Right kidney (tissue), 9 donors: ENCODE data around the gene CPNE9.
A peak's percentile ranks its signal among the peaks of the same experiment; 100 is the strongest.

Experiments used
- DNase-seq: peaks from one replicate; pipeline ENCODE4 v3.0.0-alpha.2; 2016
- long read RNA-seq, 8 donors: transcript quantifications; one replicate each; lab custom pipeline, GENCODE V29; 2026

CPNE9 gene
- long read RNA-seq, donor 1: 0 reads
- long read RNA-seq, donor 2: 0 reads
- long read RNA-seq, donor 3: 0 reads
- long read RNA-seq, donor 4: 0 reads
- long read RNA-seq, donor 5: 0 reads
- long read RNA-seq, donor 6: 0 reads
- long read RNA-seq, donor 7: 0 reads
- long read RNA-seq, donor 8: 0 reads

GRCh38 chr3:9703736-9704346 lies at the start of gene CPNE9:
CPNE9 (plus strand) TSS chr3:9703833; CDS start chr3:9703997, 164 bp downstream.
- peak; percentile 10 for DNase-seq

DNA sequence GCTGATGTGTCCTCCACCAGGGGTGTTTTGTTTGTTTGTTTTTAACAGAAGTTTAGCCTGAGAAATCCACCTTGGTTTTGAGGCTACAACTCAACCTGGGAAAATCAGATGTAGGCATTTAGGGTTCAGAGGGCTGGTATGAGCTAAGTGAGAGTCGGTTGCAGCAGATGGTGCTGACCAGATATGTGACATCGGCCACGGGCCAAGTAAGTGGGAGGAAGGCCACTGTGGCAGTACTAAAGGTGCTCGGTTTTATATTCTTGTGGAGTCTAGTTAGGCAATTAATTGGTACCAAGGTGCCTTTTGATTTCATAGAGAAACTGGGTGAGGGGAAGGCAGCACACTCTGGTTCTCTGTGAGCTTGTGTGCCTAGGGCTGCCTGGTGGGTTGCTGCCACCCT lies 43.8 kb upstream of the CPNE9 start:
- DNase-seq: no peak

- DNase-seq: no peak
Observed at GRCh38 chr3:9660972-9661371, 42.7 kb upstream of the CPNE9 start.

DNA sequence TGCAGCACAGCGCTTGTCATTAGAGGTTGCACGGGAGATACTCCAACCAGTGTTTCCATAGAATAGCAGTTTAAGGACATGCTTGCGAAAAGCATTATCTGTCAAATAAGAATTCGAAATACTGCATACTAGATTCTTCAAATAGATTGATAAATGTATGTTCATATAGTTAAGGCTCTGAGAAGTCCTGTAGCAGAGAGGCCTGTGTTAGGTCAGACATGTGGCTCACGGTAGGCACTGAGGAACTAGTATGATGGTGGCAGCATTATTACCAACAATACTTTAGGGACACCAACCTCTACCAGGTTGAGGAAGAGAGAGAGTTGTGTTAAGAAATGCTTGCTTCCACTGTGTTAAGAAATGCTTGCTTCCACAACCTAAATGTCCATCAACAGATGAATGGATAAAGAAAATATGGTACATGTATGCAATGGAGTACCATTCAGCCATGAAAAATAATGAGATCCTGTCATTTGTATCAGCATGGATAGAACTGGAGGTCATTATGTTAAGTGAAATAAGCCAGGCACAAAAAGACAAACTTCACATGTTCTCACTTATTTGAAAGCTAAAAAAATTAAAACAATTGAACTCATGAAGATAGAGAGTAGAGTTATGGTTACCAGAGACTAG lies 39.4 kb upstream of the CPNE9 start:
- no peak for DNase-seq

DNA sequence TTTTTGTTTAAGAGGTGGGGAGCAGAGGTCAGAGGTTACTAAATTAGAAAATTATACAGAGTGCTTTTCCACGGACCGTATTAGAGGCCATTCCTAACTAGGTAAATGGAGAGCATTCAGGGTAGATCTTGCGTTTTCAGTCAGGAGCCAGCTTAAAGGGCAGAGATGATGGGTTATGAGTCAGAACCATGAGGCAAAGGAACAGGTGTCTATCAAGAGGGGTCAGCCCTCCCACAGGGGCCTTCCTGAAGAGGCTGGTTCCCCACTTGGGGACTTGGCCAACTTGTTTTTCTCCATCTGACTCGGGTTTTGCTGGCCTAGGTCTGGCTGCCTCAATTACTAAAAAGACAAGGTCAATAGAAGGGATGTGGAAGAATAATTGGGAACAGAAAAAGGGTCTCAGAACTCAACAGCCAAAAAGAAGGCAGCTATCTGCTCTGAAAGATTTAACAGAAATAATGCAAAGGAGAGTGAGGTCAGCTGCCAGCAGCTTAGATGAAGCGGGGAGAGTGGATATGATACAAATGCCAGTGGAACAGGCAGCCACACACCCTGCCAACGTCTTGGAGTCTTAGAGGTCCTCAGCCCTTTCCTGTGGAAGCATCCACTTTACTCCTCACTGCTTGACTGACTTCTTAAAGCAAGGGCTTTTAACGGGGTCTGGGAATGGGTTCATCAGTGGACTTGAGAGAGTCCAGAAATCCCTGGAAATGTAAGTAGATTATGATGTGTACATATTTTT lies 36.8 kb upstream of the CPNE9 start:
- DNase-seq: no peak

GRCh38 chr3:9669277-9669676 lies 34.4 kb upstream of the CPNE9 start:
- DNase-seq: no peak

DNA sequence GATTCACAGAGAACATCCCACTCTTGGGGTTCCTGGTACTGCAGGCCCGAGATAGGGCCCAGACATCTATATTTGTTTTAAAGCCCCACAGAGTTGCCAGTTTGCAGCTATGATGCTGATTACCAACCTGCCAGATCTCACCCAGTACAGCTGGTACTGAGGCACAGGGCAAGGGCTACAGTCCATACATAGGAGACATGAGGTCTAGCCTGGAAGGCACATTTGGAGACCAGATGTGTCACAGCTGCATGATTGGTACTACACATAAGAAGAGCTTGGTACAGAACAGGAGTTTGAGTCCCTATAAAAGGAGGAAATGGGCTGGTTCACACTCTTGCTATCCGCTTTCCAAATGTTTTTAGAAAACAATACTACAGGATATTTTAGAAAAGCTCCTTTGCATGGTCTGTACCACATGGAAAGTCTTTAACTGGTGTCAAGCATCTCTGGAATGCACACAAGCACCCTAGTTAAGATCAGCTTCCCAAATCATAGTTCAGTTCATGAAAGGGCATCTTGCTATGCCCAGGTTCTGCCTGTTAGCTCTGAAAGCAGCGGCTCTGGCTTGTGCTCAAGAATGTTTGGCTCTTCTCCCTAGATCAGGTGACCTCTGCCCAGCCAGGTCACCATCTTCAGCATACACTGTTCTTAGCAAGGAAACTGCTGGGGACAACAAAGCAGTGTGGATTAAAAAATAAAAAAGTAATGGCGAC lies 33.8 kb upstream of the CPNE9 start:
- DNase-seq: no peak

GRCh38 chr3:9673082-9673481 lies 30.6 kb upstream of the CPNE9 start:
- no peak for DNase-seq

DNA sequence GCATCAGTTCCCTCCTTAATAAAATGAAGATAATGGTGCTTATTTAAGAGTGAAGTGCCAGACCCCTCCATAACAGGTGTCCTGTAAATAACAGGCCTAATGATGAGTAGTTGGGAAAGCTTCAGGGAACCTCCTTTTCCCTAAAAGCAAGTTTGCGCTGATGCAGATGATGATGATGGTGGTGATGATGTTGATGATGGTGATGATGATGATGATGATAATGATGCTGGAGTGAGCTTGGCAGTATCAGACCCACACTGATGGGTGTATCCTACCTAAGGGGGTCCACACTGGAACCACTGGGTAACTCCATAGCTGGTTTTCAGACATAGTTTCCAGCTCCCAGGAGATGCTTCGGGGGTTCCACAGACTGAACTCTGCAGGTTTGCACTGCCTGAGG lies 29.9 kb upstream of the CPNE9 start:
- no peak for DNase-seq

DNA sequence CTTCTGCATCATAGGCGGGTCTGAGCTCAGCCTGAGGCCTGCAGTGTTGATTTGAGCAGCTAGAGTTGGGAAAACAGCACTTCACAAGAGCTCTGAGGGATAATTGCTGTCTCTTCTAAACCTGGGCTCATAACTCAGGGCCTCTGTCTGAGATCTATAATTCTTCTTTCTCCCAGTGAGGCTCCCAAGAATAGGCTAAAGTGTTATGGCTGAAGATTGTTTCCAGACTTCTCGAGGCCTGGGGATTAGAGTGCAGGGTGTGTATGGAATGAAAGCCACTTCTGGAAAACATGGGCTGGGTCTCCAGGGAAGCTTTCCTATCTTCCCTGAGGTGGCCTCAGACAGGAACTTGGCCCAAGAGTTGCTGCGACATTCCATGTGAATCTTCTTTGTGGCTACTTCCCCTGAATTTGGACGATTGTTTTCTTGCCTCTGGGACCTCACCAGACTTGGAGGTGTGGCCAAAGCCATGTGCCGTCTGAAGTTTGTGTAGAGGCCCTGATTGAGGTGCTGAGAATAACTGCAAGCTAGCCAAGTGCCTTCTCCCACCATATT lies 27.8 kb upstream of the CPNE9 start:
- DNase-seq: no peak

DNA sequence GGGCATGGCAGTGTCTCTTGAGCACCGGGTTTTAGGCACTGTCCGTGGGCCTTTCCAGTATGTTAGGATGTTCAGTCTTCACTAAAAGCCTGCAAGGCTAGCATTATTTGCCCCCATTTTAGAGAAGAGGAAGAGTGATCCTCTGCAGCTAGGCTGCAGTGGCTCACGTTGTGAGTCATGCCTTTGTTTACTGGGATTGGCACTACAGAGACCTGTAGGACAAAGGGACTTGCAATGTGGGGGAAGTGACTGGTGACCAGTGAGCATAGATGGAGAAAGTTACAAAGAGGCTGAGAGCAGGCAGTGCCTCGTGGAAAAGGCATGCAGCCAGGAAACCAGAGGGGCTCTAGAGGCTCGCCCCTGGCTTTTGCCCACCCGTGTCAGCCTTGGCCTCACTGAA lies 26.8 kb upstream of the CPNE9 start:
- no peak for DNase-seq

- no peak for DNase-seq
Observed at GRCh38 chr3:9678493-9678892, 25.1 kb upstream of the CPNE9 start.

GRCh38 chr3:9679476-9680080 lies 24.1 kb upstream of the CPNE9 start:
- no peak for DNase-seq

- no peak for DNase-seq
Observed at GRCh38 chr3:9681011-9681722, 22.5 kb upstream of the CPNE9 start.

DNA sequence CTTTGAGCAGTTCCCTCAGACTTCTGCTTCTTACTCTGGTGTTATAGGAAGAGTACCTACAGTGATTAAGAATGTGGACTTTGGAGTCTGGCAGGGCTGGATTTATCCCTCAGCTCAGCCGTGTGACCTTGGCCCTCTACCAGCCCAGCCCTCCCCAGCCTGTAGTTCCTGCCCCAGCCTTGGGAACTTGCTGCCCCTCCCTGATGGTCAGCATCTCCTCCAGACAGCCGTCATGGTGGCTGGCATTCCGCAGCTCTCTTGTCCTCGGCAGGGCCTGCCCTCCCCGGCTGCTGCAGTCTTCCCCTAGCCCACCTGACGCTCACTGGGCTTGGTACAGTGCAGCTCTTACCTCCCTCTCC lies 21.9 kb upstream of the CPNE9 start:
- no peak for DNase-seq

DNA sequence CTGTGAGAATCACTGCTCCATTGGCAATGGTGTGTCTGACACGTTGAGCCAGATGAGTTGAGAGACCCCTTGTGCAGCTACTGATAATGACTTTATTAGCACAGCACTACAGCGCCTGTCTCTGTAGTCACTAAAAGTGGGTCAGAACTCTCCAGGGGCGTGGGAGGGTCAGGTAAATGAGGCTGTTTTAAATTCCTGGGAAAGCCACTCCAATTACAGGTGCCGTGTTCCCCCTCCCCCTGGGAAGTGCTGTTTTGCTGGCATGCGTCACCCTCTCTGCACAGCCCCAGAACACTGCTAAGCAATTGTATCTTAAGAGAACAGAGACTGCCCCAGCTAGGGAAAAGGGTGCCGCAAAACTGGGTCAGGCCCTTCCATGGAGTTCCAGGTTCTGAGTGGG lies 21.5 kb upstream of the CPNE9 start:
- DNase-seq: no peak

- no peak for DNase-seq
Observed at GRCh38 chr3:9683426-9683825, 20.2 kb upstream of the CPNE9 start.

GRCh38 chr3:9685216-9686049 lies 18.2 kb upstream of the CPNE9 start:
- no peak for DNase-seq

- DNase-seq: no peak
Observed at GRCh38 chr3:9686050-9686550, 17.5 kb upstream of the CPNE9 start.

DNA sequence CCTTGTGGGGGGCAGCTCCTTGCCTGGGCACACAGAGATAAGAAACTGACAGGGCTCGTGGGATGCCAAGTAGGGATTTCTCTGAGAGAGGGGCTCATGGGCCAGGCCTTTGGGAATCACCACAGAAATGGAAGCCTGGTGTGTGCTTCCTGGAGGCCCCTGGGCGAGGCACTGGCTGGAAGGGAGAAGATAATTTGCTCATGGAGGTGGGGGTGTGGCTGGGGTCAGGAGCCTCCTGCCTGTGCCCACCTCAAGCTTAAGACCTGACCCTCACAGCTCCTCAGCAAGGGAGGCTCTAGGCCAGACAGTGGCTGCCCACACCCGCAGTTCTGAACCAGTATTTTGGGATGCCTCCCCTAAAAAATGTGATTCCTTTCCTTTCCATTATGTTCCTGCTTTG lies 16.9 kb upstream of the CPNE9 start:
- DNase-seq: no peak
